Spleen (tissue), 11 donors: ENCODE measurements around the gene SPTLC3. TPM values are rescaled to one million over a fixed set of nuclear protein-coding genes. Genes with fewer than 3 reads are reported as not detected.

ENCODE experiments used
- DNase-seq: peaks from one replicate; pipeline ENCODE4 v3.0.0-alpha.2; 2020
- H3K27ac ChIP-seq, 8 donors: fragments of 200-600 bp; sonication (generic) in 7 of 8; 1 replicate in 4 of 8; 2 replicates in 4 of 8; pipeline versions ENCODE4 v1.5.0 to v1.8.0; 2016 to 2021; ENCODE audit warnings: inconsistent platforms in 4 of 8, mild to moderate bottlenecking in 4 of 8, moderate library complexity in 1 of 8
- H3K27me3 ChIP-seq, 7 donors: fragments of 200-600 bp; sonication (generic) in 6 of 7; replicated peaks in 1 of 7; 1 replicate in 4 of 7; 2 replicates in 3 of 7; pipeline versions ENCODE4 v1.5.0 to v1.8.0; 2016 to 2021; ENCODE audit warnings: inconsistent platforms in 3 of 7, mild to moderate bottlenecking in 1 of 7
- H3K36me3 ChIP-seq, 6 donors: fragments of 200-600 bp; sonication (generic) in 5 of 6; 1 replicate in 4 of 6; 2 replicates in 2 of 6; pipeline versions ENCODE4 v1.5.0 to v1.8.0; 2016 to 2021; ENCODE audit warnings: inconsistent platforms in 2 of 6
- H3K4me1 ChIP-seq, 6 donors: fragments of 200-600 bp; sonication (generic) in 5 of 6; 1 replicate in 3 of 6; 2 replicates in 3 of 6; pipeline versions ENCODE4 v1.5.0 to v1.8.0; 2016 to 2021; ENCODE audit warnings: inconsistent platforms in 3 of 6
- H3K4me3 ChIP-seq, 8 donors: fragments of 200-600 bp; sonication (generic) in 7 of 8; 1 replicate in 4 of 8; 2 replicates in 4 of 8; pipeline versions ENCODE4 v1.5.0 to v1.8.0; 2016 to 2021; ENCODE audit warnings: inconsistent platforms in 4 of 8, mild to moderate bottlenecking in 4 of 8, moderate library complexity in 2 of 8
- H3K9me3 ChIP-seq, 8 donors: fragments of 200-600 bp; sonication (generic) in 7 of 8; 1 replicate in 4 of 8; 2 replicates in 4 of 8; pipeline versions ENCODE4 v1.5.0 to v1.8.0; 2016 to 2021; ENCODE audit warnings: inconsistent platforms in 4 of 8
- POLR2A ChIP-seq, 3 donors: fragments of 450-650 bp; IDR thresholded peaks; one replicate each; pipeline ENCODE4 v1.5.1; 2017; ENCODE audit warnings: antibody characterized with exemption in 3 of 3, mild to moderate bottlenecking in 1 of 3
- POLR2AphosphoS5 ChIP-seq, 3 donors: sonication (generic); formaldehyde crosslinking; IDR thresholded peaks; one replicate each; pipeline ENCODE4 v1.5.1; 2017; ENCODE audit warnings: antibody characterized with exemption in 3 of 3
- WGBS, 5 donors: extraction: QIAGEN DNeasy Blood & Tissue Kit in 3 of 5; methylation state at CpG; one replicate each; pipeline versions ENCODE4 v1.1.5 to v1.1.7; 2013 to 2018; 5-methylcytosine and 5-hydroxymethylcytosine counted together
- intact Hi-C: fragments of 100-400 bp; cut with DNase I; formaldehyde crosslinking; loops from one replicate; pipeline ENCODE4 v1.15.0; 2023; ENCODE audit warnings: low total_unique reads
- polyA plus RNA-seq, 3 donors: library from polyadenylated mRNA; stranded (reverse); fragments of 200-250 nt; gene quantifications; one replicate each; pipeline ENCODE4 v1.2.1, GENCODE V29; 2013
- total RNA-seq, 7 donors: library from RNA; depleted of rRNA in 3 of 7; stranded (reverse); fragments of >200 nt in 3 of 7; fragmentation: NEBNext Ultra II Directional in 4 of 7; extraction: Animal tissue kit (Norgen Biotek cat#: 25700) in 4 of 7; gene quantifications; one replicate each; pipeline versions ENCODE4 v1.1.0 to v1.2.1, GENCODE V29; 2016 to 2021
- TF ChIP-seq, protein P1 (sequence below), 11 experiments: fragments of 200-600 bp in 7 of 11; fragments of 450-650 bp in 4 of 11; sonication (generic) in 4 of 11; IDR thresholded peaks in 8 of 11; conservative IDR thresholded peaks in 3 of 11; 1 replicate in 7 of 11; 2 replicates in 4 of 11; pipeline versions ENCODE4 v1.4.0 to v1.8.0; 2016 to 2021; ENCODE audit warnings: antibody characterized with exemption in 11 of 11, inconsistent platforms in 4 of 11, mild to moderate bottlenecking in 1 of 11
- donor health status: healthy with polysubstance abuse.
- donor health status: DM: no; HTN: no; CAD: no; lungs with moderate emphysema.
- donor health status: DM: no; HTN: no; CAD: no.
- donor health status: Bipolar disorder and iron deficiency.
- donor health status: healthy.
- donor health status: DM: no; HTN: no; CAD: no.
- donor health status: DM: yes; HTN: yes; CAD: no.

SPTLC3 gene
- total and polyA plus RNA-seq, 10 donors = 0.50 to 12.3 (median 3.7) TPM

DNA sequence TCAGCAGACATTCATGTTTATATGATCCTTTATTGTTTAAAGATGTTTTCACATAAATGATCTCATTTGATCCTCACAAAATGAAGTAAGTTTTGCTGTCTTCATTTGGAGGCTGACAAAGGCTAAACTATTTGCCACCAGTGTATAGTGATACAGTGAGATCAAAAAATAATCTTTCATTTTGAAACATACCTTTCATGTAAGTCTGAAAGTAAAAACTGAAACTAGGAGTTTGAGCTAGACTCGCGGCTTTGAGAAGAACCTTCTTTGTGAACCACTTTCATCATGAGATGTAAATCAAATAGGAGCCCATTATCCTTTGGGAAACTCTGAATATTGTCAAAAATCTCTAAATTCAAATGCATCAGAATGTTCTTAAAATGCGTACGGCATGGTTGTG lies 40.3 kb upstream of the SPTLC3 start:
- DNase-seq = no peak
- Histone ChIP-seq H3K4me3 (no peak overlapping the region), H3K9me3 (no peaks in the 10 kb centered on the region), H3K36me3 (no peaks in the 10 kb centered on the region), H3K27me3 (no peaks in the 10 kb centered on the region), H3K4me1 (no peaks in the 10 kb centered on the region), H3K27ac (no peak overlapping the region)
- TF ChIP-seq POLR2A (IDR thresholded peaks at IDR 0.05) = no peak
- TF ChIP-seq POLR2AphosphoS5 (IDR thresholded peaks at IDR 0.05) = no peak
- TF ChIP-seq, protein P1, sequence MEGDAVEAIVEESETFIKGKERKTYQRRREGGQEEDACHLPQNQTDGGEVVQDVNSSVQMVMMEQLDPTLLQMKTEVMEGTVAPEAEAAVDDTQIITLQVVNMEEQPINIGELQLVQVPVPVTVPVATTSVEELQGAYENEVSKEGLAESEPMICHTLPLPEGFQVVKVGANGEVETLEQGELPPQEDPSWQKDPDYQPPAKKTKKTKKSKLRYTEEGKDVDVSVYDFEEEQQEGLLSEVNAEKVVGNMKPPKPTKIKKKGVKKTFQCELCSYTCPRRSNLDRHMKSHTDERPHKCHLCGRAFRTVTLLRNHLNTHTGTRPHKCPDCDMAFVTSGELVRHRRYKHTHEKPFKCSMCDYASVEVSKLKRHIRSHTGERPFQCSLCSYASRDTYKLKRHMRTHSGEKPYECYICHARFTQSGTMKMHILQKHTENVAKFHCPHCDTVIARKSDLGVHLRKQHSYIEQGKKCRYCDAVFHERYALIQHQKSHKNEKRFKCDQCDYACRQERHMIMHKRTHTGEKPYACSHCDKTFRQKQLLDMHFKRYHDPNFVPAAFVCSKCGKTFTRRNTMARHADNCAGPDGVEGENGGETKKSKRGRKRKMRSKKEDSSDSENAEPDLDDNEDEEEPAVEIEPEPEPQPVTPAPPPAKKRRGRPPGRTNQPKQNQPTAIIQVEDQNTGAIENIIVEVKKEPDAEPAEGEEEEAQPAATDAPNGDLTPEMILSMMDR (IDR thresholded peaks at IDR 0.05 in 8 of 11, conservative IDR thresholded peaks at IDR 0.05 in 3 of 11) = no peak
- 79 to 84% (median 81%) methylated on average over 4 of the region's 4 CpGs for WGBS, 5 donors
- intact Hi-C loops = no loop called here

DNA sequence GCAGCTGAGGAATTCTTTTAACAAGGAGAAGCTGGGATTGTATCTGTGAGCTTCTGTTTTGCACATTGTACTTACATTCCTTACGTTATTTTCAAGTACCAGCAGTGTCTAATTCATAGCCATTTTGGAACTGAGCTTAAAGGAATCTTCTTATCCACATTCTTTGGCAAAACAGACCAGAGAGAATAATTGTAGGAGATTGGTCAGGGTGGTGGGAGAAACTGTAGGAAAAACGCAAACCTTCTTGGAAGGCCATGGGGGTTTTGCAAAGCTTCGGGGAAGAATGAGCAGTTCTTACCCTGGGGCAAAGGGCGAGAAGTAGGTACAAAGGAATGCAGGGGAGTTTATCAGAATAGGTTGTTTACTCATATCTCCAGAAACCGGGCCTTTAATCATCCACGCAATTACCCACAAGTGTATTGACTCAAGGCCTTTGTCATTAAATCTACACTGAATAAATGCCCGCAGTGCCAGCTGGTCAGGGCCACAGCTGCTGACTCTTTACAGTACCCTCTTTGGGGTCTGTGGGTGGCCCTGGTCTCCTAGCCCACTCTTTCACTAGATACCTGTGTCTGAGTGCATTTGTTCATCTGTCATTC lies 39.6 kb upstream of the SPTLC3 start:
- no peak overlapping the region for H3K4me3 ChIP-seq

GRCh38 chr20:12970372-12970821 lies 38.4 kb upstream of the SPTLC3 start:
- no peak for DNase-seq
- intact Hi-C loops = loop anchor here (10.0 kb wide), 1 partner anchor 134 kb away; no protein-coding TSS in a partner anchor
- TF ChIP-seq POLR2AphosphoS5 (IDR thresholded peaks at IDR 0.05) = no peak
- TF ChIP-seq, protein P1 (IDR thresholded peaks at IDR 0.05 in 8 of 11, conservative IDR thresholded peaks at IDR 0.05 in 3 of 11) = peak in 8 of 11 experiments; percentile 10 to 43 (median 38)
- H3K36me3 ChIP-seq = no peaks in the 10 kb centered on the region
- H3K4me1 ChIP-seq = no peaks in the 10 kb centered on the region
- 53 to 67% (median 54%) methylated on average over 4 of the region's 4 CpGs for WGBS, 5 donors
- H3K9me3 ChIP-seq = no peaks in the 10 kb centered on the region
- H3K27me3 ChIP-seq = no peaks in the 10 kb centered on the region
- no peak overlapping the region for H3K4me3 ChIP-seq
- H3K27ac ChIP-seq = no peak overlapping the region

More for the DNA sequence above, 39.6 kb upstream of the SPTLC3 start:
- DNase-seq = no peak
- H3K36me3 ChIP-seq = no peaks in the 10 kb centered on the region
- TF ChIP-seq, protein P1 (IDR thresholded peaks at IDR 0.05 in 8 of 11, conservative IDR thresholded peaks at IDR 0.05 in 3 of 11) = no peak
- no peak for TF ChIP-seq POLR2A (IDR thresholded peaks at IDR 0.05)
- no peak for TF ChIP-seq POLR2AphosphoS5 (IDR thresholded peaks at IDR 0.05)
- H3K9me3 ChIP-seq = no peaks in the 10 kb centered on the region
- 76 to 94% (median 86%) methylated on average over 7 of the region's 7 CpGs for WGBS, 5 donors
- no peaks in the 10 kb centered on the region for H3K4me1 ChIP-seq
- intact Hi-C loops = no loop called here
- H3K27me3 ChIP-seq = no peaks in the 10 kb centered on the region
- no peak overlapping the region for H3K27ac ChIP-seq

DNA sequence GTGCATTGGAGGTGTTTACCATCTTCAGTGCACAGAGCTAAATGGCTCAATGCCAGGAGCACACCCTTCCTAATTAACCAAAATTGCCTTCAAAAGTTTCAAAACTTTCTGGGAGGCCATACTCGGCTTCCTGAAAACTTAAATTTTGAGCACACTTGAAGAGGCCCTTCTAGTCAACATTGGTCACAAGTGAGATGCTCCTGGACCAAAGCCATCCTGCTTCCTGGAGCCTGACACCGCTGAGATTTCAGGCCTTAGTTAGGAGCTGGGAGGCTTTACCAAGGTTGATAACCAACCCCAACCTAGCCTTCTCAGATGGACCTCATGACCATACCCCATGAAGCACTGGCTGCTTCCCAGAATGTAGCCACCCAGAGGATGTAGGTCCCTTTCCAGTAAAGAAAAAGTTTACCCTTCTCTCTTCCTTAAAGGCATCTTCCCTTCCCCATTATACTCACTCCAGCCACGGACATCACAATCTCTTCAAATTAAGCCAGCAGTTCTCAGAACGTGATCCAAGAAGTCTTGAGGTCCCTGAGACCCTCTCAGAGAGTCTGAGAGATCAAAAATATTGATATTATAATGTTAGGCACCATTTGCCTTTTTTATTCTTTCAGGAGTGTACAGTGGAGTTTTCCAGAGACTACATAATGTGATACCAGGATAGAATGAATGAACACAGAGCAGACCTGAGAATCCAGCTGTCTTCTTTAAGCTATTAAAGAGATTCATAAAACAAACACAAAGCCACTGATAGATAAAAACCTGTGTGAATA lies 32.8 kb upstream of the SPTLC3 start:
- Histone ChIP-seq H3K9me3 (no peaks in the 10 kb centered on the region), H3K27ac (no peak overlapping the region), H3K4me3 (no peak overlapping the region), H3K4me1 (no peaks in the 10 kb centered on the region), H3K36me3 (no peaks in the 10 kb centered on the region), H3K27me3 (no peaks in the 10 kb centered on the region)
- TF ChIP-seq POLR2AphosphoS5 (IDR thresholded peaks at IDR 0.05) = no peak
- TF ChIP-seq POLR2A (IDR thresholded peaks at IDR 0.05) = no peak
- TF ChIP-seq, protein P1 (IDR thresholded peaks at IDR 0.05 in 8 of 11, conservative IDR thresholded peaks at IDR 0.05 in 3 of 11) = no peak
- WGBS, 5 donors = 70 to 86% (median 75%) methylated on average over 4 of the region's 4 CpGs
- intact Hi-C loops = loop anchor here (10.0 kb wide), 1 partner anchor 129 kb away; no protein-coding TSS in a partner anchor
- DNase-seq = no peak
